Stimulated activated CD4-positive, alpha-beta T cell treated with anti-CD3 and anti-CD28 coated beads, TNF-alpha, amount 100 ng/mL, for 1 hour (primary cell): ENCODE measurements around the gene CACNA1F.

ENCODE experiments used
- DNase-seq, 3 donors: peaks; one replicate each; pipeline ENCODE4 v3.0.0-alpha.2; 2020; ENCODE audit warnings: low read depth in 3 of 3, low spot score in 1 of 3

CACNA1F gene

DNA sequence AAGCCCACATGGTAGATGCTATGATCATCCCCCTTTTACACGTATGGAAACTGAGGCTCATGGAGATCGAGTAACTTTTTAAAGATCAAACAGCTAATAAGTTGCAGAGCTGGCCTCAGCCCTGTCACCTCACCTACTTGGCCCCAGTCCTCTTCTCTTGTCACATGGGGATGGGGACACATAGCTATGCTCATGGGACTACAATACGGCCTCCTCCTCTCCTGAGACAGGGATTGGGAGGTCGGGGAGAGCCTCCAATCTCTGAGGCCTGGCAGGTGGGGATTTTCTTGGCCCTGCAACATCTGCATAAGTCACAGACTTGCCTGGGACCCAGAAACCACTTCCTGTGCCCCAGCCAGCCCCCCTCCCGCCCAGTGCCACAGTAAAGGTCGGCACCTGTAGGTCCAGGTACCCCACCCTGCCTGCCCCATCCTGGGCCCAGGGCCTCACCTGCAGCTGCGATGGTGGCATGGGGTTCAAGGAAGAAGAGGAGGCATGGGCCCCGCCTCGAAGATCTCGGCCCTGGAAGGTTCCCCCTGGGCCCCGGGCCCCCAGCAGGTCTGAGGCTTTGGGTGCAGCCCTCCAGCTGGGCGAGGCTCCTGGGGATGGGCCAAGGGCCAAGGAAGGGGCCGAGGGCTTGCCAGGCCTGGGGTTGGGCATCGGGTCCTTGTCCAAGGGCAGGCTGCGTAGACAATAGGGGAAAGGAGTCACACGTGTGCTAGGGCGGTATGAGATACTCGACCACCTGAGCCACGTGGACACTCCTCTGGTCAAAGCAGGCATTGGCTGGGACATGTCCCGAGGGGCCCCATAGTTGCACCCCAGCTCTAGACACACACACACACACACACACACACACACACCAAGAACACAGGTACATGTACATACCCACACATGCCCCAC is 25.0 kb upstream of the CACNA1F start:
- no peak for DNase-seq

DNA sequence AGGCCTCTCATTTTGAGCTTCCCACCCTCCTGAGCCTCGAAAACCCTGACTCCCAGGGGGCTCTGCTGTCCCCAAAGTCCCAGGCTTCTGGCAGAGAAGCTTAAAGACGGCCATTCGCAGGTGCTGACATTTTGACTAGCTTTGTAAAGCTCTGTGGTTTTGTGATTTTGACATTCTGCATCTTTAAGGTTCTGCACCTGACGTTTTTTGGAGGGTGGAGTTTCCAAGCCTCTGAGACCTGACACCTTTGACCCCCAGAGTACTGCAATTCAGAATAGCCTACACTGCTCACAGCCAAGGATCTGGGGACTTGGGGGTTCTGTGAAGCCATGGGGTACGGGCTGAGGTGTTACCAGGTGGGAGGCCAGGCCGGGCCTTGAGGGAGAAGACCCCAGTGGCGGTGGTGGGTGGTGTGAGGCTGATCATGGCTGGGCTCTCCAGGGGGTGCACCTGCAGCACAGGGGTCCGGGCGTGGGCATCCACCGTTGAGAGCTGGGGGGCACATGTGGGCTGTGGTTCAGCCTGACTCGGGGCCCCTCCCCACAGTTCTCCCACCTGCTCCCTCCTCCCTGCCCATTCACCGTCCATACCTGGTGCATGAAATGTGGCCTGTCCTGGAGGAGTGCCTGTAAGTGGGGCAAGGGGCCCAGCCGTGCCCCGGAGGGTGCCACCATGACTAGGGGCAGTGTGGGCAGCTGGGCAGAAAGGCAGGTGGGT is 24.1 kb upstream of the CACNA1F start:
- DNase-seq, result no peak

DNA sequence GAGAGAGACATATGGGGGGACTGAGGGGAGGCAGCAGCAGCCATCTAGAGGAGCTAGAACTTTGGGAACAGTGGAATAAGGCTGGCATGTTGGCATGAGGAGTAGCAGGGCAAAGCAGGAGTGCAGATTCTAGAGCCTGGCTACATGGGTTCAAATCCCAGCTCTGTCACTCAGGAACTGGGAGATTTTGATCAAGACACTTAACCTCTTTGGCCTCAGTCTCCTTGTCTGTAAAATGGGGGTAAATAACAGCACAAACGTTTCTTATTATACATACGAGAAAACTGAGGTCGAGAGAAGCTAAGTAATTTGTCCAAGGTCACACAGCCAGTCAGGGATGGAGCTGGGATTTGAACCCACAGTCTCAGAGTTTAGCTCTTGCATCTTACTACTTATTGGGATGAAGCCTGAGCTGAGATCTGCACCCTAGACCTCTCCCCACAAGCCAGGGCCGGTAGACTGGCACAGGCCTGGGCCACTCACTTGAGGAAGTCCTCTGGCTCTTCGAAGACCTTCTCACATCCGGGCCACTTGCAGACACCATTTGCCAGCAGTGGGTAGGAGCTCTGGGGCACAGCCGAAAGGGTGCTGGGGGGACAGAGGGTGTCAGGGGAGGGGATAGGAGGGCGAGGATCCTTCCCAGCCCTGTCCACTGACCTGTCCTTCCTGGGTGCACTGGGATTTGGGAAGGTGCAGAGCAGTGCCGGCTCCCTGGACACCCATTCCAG is 23.3 kb upstream of the CACNA1F start:
- no peak for DNase-seq

DNA sequence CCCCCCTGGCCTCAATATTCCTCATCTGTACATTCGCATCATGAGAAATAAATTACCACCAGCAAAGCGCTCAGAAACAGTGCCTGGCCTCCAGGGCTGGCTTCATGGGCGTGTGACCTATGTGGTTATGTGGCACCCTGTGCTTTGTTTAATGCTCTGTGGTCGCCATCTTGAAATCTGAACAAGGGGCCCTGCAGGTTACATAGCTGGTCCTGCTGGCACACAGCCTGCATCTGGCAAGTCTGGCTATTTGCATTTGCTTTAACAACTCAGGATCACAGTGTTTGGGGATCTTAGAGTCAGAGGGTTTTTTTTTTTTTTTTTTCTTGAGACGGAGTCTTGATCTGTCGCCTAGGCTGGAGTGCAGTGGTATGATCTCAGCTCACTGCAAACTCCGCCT is 21.5 kb upstream of the CACNA1F start:
- DNase-seq, result no peak

DNA sequence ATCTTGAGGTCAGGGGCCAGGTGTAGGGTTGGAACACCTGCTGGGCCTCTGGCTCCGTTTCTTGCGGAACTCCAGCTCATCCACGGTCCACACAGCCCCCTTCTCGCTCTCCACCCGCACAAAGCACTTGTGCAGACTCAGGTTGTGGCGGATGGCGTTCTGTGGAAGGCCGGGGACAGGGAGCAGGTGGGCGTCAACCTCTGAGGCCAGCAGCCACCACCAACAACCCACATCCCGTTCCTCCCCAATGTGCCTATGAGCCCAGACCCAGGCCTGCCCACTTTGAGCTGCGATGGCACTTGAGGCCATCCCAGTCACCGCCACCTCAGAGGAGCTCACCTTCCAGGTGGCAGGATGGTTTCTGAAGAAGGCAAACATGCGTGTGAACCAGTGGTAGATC is 18.2 kb upstream of the CACNA1F start:
- DNase-seq, result no peak

DNA sequence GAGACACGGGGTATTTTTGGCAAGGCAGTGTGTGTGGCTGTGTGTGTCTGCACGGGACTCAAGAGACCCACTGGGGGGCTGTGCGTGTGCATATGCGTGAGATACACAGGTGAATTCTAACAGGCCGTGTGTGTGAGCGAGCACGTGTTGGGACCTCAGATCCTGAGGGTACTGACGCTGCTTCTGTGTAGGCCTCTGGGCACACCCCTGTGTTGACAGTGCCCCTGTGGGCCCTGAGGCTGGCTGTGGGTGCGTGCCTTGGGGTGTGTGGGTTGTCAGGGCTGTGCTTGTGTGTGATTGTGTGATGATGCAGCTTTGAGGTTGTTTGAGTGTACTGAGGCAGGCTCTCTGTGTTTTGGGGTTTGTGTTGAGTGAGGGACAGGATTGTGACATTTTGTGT is 17.4 kb upstream of the CACNA1F start:
- no peak for DNase-seq

DNA sequence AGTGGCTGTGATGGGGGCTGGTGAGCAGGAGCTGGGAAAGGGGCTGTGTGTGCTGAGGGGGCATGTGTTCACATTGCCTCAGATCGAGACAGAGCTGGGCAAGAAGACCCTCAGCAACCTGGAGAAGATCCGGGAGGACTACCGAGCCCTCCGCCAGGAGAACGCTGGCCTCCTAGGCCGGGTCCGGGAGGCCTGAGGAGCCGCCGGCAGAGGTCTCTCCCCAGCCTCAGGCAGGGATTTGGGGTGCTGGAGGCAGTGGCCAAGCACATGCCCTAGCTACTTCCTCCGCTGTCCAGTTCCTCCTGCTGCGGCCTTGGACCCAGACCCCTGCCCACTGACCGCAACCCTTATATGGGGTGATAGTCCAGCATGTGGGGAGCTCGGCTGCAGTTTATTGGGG is 16.9 kb upstream of the CACNA1F start:
- DNase-seq, result no peak

DNA sequence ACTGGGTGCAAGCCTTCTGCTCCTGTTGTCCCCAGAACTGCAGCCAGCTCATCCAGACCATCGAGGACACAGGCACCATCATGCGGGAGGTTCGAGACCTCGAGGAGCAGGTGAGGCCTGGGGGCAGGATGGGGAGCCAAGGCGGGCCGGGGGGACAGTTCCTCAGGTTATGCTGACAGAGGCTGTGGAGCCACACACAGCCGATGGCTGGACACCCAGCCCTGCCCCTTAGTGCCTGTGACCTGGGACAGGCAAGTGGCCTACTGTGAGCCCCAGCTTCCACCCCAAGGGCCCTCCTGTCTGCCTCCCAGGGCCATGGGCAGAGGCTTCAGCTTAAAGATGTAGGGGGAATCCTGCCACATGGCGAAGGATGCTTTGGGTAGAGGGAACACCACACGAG is 16.5 kb upstream of the CACNA1F start:
- DNase-seq, result no peak

DNA sequence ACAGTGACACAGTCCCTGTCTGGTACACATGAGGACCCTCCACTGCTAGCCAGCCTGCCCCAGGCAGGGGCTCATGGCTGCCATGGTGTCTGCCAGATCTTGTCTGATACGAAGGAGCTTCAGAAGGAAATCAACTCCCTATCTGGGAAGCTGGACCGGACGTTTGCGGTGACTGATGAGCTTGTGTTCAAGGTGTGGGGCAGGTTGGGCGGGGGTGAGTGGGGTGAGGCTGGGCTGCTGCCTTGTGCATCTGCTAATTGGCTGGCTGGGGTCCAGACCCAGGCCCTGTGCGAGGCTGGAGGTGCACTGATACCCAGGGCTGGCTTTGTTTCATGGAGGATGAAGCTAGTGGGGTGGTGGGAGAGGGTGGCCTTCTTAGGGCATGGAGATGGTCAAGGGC is 15.9 kb upstream of the CACNA1F start:
- no peak for DNase-seq

DNA sequence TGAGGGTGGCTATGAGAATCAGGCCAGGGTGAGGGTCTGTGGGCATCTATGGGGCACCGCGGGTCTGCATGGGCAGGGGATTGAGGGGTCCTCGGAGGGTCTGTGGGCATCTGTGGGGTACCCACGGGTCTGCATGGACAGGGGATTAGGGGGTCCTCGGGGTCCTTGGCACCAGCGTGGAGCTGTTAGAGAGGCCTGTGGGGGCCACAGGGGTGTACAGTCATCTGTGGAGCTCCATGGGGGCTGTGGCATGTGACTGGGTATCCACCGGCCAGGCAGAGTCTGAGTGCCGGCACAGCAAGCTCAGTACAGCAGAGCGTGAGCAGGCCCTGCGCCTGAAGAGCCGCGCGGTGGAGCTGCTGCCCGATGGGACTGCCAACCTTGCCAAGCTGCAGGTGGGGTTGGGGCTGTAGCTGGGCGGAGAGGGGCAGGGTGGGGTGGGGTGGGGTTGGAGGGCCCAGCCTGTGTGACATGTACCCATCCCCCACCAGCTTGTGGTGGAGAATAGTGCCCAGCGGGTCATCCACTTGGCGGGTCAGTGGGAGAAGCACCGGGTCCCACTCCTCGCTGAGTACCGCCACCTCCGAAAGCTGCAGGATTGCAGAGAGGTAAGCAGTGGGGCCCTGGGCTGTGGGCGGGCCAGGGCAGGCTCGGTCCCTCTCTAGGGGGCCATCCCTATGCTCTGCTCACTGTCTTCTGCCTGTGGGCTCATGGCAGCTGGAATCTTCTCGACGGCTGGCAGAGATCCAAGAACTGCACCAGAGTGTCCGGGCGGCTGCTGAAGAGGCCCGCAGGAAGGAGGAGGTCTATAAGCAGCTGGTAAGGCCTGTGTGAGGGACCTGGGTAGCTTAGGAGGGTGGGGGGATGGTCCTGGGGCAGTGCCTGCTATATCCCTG is 15.0 kb upstream of the CACNA1F start:
- no peak for DNase-seq

DNA sequence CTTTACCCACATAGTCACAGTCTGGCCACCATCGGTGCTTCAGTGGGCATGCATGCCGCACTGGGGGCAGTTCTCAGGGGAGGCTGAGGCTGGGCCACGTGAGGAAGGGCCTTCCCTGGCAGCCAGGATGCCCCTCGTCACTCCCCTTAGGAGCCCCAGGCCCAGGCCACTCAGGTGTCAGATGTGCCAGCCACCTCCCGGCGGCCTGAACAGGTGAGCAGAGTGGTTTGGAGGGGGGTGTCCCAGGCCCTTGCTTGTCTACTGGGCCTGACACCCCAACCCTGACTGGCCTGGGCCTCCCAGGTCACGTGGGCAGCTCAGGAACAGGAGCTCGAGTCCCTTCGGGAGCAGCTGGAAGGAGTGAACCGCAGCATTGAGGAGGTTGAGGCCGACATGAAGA is 14.2 kb upstream of the CACNA1F start:
- DNase-seq, result no peak

DNA sequence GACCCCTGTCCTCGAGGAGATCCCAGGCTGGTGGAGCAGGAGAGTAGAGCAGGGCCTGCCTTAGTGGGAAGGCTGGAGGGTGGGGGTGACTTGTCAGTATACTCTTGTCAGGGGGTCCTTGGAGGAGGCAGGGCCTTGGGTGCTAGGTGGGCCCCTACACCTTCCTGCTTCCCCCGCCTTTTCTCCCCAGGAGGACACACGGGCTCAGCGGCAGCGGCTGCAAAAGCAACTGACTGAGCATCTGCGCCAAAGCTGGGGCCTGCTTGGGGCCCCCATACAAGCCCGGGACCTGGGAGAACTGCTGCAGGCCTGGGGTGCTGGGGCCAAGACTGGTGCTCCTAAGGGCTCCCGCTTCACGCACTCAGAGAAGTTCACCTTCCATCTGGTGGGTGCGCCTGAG is 13.4 kb upstream of the CACNA1F start:
- DNase-seq, result no peak

DNA sequence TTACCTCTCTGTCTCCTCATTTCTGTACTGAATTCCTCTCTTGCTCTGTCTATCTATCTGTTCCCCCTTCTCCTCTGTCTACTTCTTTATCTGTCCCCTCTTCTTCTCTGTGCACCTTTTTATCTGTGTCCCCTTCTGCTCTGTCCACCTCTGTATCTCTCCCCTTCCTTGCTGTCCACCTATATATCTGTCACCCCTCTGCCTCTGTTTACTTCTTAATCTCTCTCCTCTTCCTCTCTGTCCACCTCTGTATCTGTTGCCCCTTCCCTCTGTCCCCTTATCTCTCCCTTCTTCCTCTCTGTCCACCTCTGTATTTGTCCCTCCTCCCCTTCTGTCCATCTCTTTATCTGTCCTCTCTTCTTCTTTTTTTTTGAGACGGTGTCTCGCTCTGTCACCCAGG is 11.1 kb upstream of the CACNA1F start:
- DNase-seq, result no peak

DNA sequence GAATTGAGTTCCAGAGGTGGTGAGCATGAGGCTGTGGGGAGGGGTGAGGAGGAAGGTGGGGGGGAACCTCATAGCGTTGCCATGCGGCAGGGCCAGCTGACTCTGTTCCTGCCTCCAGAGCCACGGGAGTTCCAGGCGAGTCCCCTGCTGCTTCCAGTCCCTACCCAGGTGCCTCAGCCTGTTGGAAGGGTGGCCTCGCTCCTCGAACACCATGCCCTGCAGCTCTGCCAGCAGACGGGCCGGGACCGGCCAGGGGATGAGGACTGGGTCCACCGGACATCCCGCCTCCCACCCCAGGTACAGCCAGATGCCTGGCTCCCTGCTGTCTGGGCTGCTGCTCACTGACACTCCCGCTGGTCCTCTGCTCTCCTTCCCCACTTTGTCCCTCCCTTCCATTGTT is 10.0 kb upstream of the CACNA1F start:
- DNase-seq, result no peak

DNA sequence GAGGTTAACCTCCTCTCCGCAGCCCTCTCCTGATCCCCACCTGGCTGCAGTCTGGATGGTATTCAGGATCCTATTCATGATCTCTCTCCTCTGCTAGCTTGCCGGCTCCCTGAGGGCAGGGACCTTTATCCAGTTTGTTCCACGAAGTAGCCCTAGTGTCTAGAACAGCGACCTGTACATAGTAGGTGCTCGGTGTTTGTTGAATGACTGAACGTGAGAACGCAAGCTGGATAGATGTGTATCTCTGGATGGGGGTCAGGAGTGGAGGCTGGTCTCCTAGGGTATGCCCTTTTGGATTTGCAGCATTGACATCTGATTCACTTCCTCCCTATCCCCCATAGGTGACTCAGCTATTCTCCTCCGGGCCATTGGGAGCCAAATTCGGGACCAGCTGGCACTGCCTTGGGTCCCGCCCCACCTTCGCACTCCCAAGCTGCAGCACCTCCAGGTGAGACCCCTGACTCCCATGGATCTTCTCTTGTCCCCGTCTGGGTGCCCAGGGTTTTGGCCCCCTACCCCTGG is 9.5 kb upstream of the CACNA1F start:
- no peak for DNase-seq

DNA sequence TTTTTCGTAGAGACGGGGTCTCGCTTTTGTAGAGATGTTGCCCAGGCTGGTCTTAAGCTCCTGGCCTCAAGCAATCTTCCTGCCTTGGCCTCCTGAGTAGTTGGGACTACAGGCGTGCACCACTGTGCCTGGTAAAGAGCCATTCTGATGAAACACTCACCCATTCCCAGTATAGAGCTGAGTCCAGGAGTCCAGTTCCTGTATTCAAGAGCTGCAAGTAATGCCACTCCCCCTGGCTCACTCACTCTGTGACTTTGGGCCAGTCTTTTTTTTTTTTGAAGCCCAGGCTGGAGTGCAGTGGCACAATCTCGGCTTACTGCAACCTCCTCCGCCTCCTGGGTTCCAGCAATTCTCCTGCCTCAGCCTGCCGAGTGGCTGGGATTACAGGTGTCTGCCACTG is 5.6 kb upstream of the CACNA1F start:
- no peak for DNase-seq

DNA sequence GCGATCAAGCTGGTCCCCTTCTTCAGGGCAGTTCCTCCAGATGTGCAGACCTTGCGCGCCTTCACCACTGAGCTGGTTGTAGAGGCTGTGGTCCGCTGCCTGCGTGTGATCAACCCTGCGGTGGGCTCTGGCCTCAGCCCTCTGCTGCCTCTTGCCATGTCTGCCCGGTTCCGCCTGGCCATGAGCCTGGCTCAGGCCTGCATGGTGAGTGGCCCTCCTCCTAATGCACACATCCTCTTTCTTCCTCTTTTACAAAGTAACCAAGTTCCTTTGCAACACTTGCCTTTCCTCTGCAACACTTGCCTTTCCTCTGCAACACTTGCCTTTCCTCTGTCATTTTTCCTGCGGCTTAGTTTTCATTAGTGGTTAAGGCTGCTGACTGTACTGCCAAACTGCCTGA is 3.9 kb upstream of the CACNA1F start:
- no peak for DNase-seq

DNA sequence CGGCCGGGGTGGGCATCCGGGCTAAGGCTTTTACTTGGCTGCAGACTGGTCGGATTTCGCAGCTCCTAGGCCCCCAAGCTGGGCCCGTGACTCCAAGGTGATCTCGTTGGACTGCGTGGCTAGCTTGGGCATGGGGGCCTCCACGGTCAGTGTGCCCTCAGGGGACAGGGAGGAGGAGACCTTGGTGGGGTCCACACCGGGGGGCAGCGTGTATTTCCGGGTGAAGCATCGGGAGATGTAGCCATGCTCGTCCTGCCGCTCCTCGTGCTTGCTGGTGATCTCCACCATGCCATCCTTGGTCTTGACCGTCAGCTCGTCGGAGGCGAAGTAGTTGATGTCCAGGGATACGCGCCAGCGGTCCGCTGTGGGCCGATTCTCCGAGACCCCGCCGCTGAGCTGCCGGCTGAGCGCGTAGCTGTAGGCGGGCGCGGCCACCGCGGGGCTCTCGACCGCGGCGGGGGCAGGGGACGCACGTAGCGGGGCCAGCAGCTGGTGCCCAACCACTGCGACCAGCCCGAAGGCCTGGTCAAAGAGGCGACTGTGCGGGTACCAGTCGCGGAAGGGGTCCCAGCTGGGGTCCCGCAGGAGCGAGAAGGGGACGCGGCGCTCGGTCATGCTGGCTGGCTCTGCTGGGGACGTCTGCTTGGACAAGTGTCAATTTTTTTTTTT is 881 bp upstream of the CACNA1F start:
- DNase-seq, result no peak

DNA sequence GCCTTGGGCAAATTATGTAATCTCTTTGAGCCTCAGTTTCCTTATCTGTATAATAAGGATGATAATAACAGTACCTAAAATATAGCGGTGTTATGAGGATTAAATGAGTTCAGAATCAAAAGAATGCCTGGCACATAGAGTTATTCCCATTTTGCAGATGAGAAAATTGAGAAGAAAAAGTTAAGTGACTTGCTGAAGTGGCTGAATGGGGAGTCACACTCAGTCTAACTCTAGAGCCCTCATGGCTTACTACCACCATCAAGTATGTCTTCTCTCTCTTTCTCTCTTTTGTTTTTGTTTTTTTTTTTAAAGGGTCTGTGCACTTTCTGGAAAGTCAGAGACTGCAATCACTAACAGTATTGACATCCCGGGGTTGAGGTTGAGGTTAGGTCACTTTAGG is 615 bp downstream of the CACNA1F start:
- no peak for DNase-seq

DNA sequence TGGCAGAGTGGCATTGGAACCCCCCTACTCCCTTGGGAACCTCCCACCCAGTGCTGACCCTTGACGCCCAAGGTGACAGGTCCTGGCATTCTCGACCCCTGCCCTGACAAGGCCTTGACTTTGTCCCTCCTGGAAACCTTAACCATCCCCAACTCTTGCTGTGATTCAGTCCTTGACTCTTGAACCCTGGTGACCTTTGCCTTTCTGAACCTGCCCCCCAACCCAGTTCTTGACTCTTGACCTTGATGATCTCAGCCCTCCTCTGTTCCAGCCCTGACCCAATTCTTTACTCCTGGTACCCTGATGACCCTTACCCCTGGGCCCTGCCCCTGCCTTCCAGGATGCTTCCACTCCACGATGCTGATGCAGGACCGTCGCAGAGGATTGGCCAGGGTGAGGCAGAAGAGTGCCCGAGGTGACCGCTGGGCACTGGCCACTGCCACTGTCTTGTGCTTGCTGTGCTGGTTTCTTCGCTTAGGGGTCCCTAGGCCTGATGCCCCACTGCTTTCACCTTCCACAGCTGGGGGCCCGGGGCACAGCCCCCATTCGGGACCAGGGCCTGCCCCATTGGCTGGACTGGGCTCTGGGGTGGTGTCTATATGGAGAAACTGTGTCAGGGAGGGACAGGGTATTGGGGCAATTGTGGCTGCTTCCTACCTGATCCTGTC is 1.7 kb downstream of the CACNA1F start:
- DNase-seq, result no peak
